Keratinocyte (primary cell): ENCODE measurements around the gene RNU6-1.

Experiments used
- EZH2 ChIP-seq: IDR thresholded peaks from one replicate; pipeline ENCODE4 v1.6.1; 2012; ENCODE audit warnings: inconsistent platforms, mild to moderate bottlenecking, low read length, moderate library complexity
- TF ChIP-seq, protein P1 (sequence below), 3 experiments: IDR thresholded peaks in 1 of 3; conservative IDR thresholded peaks in 1 of 3; optimal IDR thresholded peaks in 1 of 3; 2 replicates in 2 of 3; 3 replicates in 1 of 3; pipeline versions ENCODE3 to v1.5.1; 2011; ENCODE audit warnings: low read length in 3 of 3, mild to moderate bottlenecking in 3 of 3, moderate library complexity in 2 of 3, control low read depth in 1 of 3, inconsistent platforms in 1 of 3; ENCODE audit not compliant: insufficient read depth in 2 of 3; ENCODE audit errors: extremely low read depth in 1 of 3

DNA sequence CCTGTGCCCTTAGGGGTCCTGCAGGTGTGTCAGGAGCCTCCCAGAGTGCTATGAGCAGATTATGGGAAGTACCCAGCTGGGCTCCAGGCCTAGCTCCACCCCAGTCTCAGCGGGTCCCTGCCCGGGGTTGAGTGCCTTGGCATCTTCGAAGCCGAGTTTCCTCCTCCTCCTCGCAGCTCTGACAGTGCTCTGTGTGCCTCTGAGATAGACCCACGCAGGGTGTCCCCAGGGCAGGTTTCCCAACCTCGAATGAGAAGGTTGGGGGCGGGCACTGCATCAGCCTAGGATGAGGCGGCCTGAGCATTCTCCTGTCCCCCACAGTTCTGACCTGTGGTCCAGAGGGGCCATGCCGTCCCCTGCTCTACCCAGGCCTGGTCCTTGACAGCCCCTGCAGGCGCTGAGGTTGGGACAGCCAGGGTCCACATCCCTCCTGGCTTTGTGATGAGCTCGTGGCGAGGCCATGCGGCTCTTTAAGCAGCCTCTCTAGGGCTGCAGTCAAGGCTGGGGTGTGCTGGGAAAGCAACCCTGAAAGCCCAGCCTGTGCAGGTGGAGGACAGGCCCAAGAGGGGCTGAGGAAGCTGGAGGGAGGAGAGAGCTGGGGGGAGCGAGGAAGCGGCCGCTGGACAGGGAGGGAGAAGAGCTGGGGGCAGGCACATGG lies 34.7 kb downstream of the RNU6-1 start:
- TF ChIP-seq, protein P1, sequence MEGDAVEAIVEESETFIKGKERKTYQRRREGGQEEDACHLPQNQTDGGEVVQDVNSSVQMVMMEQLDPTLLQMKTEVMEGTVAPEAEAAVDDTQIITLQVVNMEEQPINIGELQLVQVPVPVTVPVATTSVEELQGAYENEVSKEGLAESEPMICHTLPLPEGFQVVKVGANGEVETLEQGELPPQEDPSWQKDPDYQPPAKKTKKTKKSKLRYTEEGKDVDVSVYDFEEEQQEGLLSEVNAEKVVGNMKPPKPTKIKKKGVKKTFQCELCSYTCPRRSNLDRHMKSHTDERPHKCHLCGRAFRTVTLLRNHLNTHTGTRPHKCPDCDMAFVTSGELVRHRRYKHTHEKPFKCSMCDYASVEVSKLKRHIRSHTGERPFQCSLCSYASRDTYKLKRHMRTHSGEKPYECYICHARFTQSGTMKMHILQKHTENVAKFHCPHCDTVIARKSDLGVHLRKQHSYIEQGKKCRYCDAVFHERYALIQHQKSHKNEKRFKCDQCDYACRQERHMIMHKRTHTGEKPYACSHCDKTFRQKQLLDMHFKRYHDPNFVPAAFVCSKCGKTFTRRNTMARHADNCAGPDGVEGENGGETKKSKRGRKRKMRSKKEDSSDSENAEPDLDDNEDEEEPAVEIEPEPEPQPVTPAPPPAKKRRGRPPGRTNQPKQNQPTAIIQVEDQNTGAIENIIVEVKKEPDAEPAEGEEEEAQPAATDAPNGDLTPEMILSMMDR (optimal IDR thresholded peaks at IDR 0.05 in 1 of 3, IDR thresholded peaks at IDR 0.05 in 1 of 3, conservative IDR thresholded peaks at IDR 0.05 in 1 of 3; ENCODE audit: extremely low read depth in 1 of 3, insufficient read depth in 2 of 3, low read length in 3 of 3), result no peak
- no peak for TF ChIP-seq EZH2
